Ovary (tissue), 9 donors: Measurements from ENCODE around the gene ACADS. TPM values are rescaled to one million over a fixed set of nuclear protein-coding genes. Genes with fewer than 3 reads are reported as not detected.

ENCODE experiments used
- DNase-seq, 5 donors: peaks; one replicate each; pipeline ENCODE4 v3.0.0-alpha.2; 2019 to 2020
- H3K27ac ChIP-seq, 2 donors: fragments of 200-600 bp; one replicate each; pipeline versions ENCODE4 v1.5.1 to v1.8.0; 2019 to 2022
- H3K27me3 ChIP-seq: fragments of 200-600 bp; one replicate; pipeline ENCODE4 v1.8.0; 2022
- H3K36me3 ChIP-seq: fragments of 200-600 bp; sonication (generic); one replicate; pipeline ENCODE4 v1.5.1; 2019
- H3K4me1 ChIP-seq: one replicate; pipeline ENCODE4 v1.8.1; 2013; ENCODE audit warnings: mild to moderate bottlenecking, moderate library complexity; ENCODE audit not compliant: insufficient read depth
- H3K4me3 ChIP-seq: fragments of 200-600 bp; sonication (generic); one replicate; pipeline ENCODE4 v1.5.1; 2017
- H3K9me3 ChIP-seq, 2 donors: fragments of 200-600 bp in 1 of 2; sonication (generic) in 1 of 2; one replicate each; pipeline versions ENCODE4 v1.5.1 to v1.8.1; 2013 to 2019; ENCODE audit warnings: mild to moderate bottlenecking in 1 of 2, moderate library complexity in 1 of 2
- EP300 ChIP-seq: sonication (generic); formaldehyde crosslinking; IDR thresholded peaks from one replicate; pipeline ENCODE4 v1.6.1; 2017; ENCODE audit warnings: antibody characterized with exemption
- POLR2A ChIP-seq: fragments of 450-650 bp; IDR thresholded peaks from one replicate; pipeline ENCODE4 v1.6.1; 2017; ENCODE audit warnings: antibody characterized with exemption, mild to moderate bottlenecking, moderate library complexity
- WGBS, 3 donors: extraction: QIAGEN DNeasy Blood & Tissue Kit in 1 of 3; methylation state at CpG; one replicate each; pipeline versions ENCODE4 v1.1.5 to v1.1.7; 2013 to 2017; 5-methylcytosine and 5-hydroxymethylcytosine counted together
- intact Hi-C, 4 donors: fragments of 100-400 bp; cut with DNase I; formaldehyde crosslinking; loops; one replicate each; pipeline versions ENCODE4 v1.11.0 to v1.15.1; 2022 to 2023
- polyA plus RNA-seq, 2 donors: library from polyadenylated mRNA; stranded (reverse); fragments of 200-250 nt in 1 of 2; fragments of 350-450 nt in 1 of 2; fragmentation: Illumina TruSeq in 1 of 2; extraction: RNeasy Lipid Tissue Mini Kit (QIAGEN cat#74804) in 1 of 2; gene quantifications; one replicate each; pipeline ENCODE4 v1.2.3, GENCODE V29; 2013 to 2014
- total RNA-seq, 7 donors: library from RNA; depleted of rRNA in 2 of 7; stranded (reverse); fragments of >200 nt in 2 of 7; fragmentation: NEBNext Ultra II Directional in 3 of 7; extraction: Animal tissue kit (Norgen Biotek cat#: 25700) in 3 of 7; gene quantifications; one replicate each; pipeline versions ENCODE4 v1.1.0 to v1.2.4, GENCODE V29; 2016 to 2023
- TF ChIP-seq, protein P1 (sequence below), 3 donors: fragments of 450-650 bp in 2 of 3; fragments of 200-600 bp in 1 of 3; IDR thresholded peaks; one replicate each; pipeline versions ENCODE4 v1.5.1 to v1.8.0; 2016 to 2022; ENCODE audit warnings: antibody characterized with exemption in 3 of 3, mild to moderate bottlenecking in 1 of 3
- donor health status: DM: no; HTN: no; CAD: no; lungs with moderate emphysema.
- donor health status: DM: no; HTN: no; CAD: no.
- donor health status: Bipolar disorder and iron deficiency.
- donor health status: DM: yes; HTN: yes; CAD: no.
- donor health status: DM: no; HTN: no; CAD: no.
- donor health status: DM: yes; HTN: yes; CAD: no.

ACADS gene
- total and polyA plus RNA-seq, 9 donors = 1.0 to 17.5 (median 13.9) TPM

DNA sequence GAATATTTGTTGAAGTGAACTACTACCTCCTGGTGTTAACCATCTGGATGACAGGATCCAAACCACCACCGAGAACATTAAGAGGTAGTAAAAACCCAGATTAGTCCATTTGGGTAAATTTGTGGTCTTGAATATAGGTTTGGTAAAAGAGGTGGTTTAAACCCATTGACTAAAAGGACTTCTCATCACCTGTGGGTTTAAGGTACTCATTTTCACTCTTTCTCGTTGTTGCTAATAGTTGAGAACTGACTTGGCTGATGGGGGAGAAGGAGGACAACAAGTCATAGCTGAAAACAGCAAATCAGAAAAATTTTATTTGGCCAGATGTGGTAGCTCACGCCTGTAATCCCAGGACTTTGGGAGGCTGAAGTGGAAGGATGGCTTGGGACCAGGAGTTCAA lies 59.2 kb downstream of the ACADS start:
- Histone ChIP-seq H3K27ac (no peak overlapping the region), H3K4me1 (no peaks in the 10 kb centered on the region), H3K4me3 (no peak overlapping the region), H3K36me3 (no peaks in the 10 kb centered on the region), H3K27me3 (no peaks in the 10 kb centered on the region), H3K9me3 (no peaks in the 10 kb centered on the region)
- WGBS, 3 donors = 95 to 97% (median 96%) methylated on average over 3 of the region's 3 CpGs
- no peak for DNase-seq
- TF ChIP-seq EP300 (no peak), POLR2A (no peak)
- TF ChIP-seq, protein P1, sequence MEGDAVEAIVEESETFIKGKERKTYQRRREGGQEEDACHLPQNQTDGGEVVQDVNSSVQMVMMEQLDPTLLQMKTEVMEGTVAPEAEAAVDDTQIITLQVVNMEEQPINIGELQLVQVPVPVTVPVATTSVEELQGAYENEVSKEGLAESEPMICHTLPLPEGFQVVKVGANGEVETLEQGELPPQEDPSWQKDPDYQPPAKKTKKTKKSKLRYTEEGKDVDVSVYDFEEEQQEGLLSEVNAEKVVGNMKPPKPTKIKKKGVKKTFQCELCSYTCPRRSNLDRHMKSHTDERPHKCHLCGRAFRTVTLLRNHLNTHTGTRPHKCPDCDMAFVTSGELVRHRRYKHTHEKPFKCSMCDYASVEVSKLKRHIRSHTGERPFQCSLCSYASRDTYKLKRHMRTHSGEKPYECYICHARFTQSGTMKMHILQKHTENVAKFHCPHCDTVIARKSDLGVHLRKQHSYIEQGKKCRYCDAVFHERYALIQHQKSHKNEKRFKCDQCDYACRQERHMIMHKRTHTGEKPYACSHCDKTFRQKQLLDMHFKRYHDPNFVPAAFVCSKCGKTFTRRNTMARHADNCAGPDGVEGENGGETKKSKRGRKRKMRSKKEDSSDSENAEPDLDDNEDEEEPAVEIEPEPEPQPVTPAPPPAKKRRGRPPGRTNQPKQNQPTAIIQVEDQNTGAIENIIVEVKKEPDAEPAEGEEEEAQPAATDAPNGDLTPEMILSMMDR (IDR thresholded peaks at IDR 0.05) = no peak
- intact Hi-C loops = no loop called here

DNA sequence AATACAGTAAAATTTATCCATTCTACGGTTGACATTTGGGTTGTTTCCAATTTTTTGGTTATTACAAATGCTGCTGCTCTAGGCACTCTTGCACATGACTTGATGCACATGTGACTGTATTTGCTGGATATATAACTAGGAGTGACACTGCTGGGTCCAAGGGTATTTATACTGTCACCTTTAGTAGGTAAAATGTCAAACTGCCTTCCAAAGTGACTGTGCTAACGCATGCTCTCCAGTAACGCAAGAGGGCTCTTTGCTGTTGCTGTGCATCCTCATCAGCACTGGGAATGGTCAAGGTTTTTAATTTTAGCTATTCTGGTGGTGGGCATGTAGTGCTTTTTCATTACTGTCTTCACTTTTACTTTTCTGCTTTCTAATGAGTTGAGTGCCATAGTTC lies 62.3 kb downstream of the ACADS start:
- no peak overlapping the region for H3K4me3 ChIP-seq
- WGBS, 3 donors = 95 to 97% (median 96%) methylated on average over 3 of the region's 3 CpGs
- intact Hi-C loops = no loop called here

More for the DNA sequence above, 62.3 kb downstream of the ACADS start:
- Histone ChIP-seq H3K9me3 (no peaks in the 10 kb centered on the region), H3K27me3 (no peaks in the 10 kb centered on the region), H3K27ac (no peak overlapping the region), H3K4me1 (no peaks in the 10 kb centered on the region), H3K36me3 (no peaks in the 10 kb centered on the region)
- no peak for DNase-seq
- no peak for TF ChIP-seq POLR2A
- TF ChIP-seq EP300 = no peak
- TF ChIP-seq, protein P1 (IDR thresholded peaks at IDR 0.05) = no peak

Other genes with a start within 250 kb of the ACADS start
- gene DYNLL1, start 229.7 kb upstream of the ACADS start, total RNA-seq = 100 to 1,000 TPM in 6 of 7 donors, 10 to 100 TPM in 1; 92.9 to 317 (median 256) TPM
- gene DYNLL1, start 229.7 kb upstream of the ACADS start, polyA plus RNA-seq = 100 to 1,000 TPM; 249 to 522 TPM
- 10 to 100 TPM; 20.7 to 34.0 (median 22.1) TPM for gene COQ5, start 196.7 kb upstream of the ACADS start, total RNA-seq
- 10 to 100 TPM; 24.9 to 32.7 TPM for gene COQ5, start 196.7 kb upstream of the ACADS start, polyA plus RNA-seq
- 100 to 1,000 TPM in 5 of 7 donors, 10 to 100 TPM in 2; 59.7 to 190 (median 136) TPM for gene RNF10, start 191.5 kb upstream of the ACADS start, total RNA-seq
- 100 to 1,000 TPM in 1 of 2 donors, 10 to 100 TPM in 1; 91.3 to 184 TPM for gene RNF10, start 191.5 kb upstream of the ACADS start, polyA plus RNA-seq
- gene POP5, start 144.4 kb upstream of the ACADS start, total RNA-seq = 10 to 100 TPM; 13.6 to 29.5 (median 22.5) TPM
- gene POP5, start 144.4 kb upstream of the ACADS start, polyA plus RNA-seq = 10 to 100 TPM; 25.7 to 39.4 TPM
- gene CABP1, start 85.2 kb upstream of the ACADS start, total RNA-seq = 1 to 10 TPM in 2 of 7 donors, under 1 TPM in 4, not detected in 1; 0.33 to 1.5 (median 0.79) TPM
- 1 to 10 TPM in 1 of 2 donors, under 1 TPM in 1; 0.74 to 2.6 TPM for gene CABP1, start 85.2 kb upstream of the ACADS start, polyA plus RNA-seq
- gene MLEC, start 38.7 kb upstream of the ACADS start, total RNA-seq = 100 to 1,000 TPM in 4 of 7 donors, 10 to 100 TPM in 3; 29.2 to 134 (median 101) TPM
- gene MLEC, start 38.7 kb upstream of the ACADS start, polyA plus RNA-seq = 100 to 1,000 TPM in 1 of 2 donors, 10 to 100 TPM in 1; 31.2 to 169 TPM
- gene UNC119B, start 15.4 kb upstream of the ACADS start, total RNA-seq = 10 to 100 TPM; 18.4 to 54.4 (median 46.2) TPM
- gene UNC119B, start 15.4 kb upstream of the ACADS start, polyA plus RNA-seq = 10 to 100 TPM; 25.4 to 44.3 TPM
- 10 to 100 TPM; 28.5 to 69.8 (median 51.9) TPM for gene SPPL3, start 178.5 kb downstream of the ACADS start, total RNA-seq
- gene SPPL3, start 178.5 kb downstream of the ACADS start, polyA plus RNA-seq = 10 to 100 TPM; 24.2 to 87.4 TPM